Ascending aorta (tissue), 2 donors: ENCODE results near the gene COL17A1. TPM values are rescaled to one million over a fixed set of nuclear protein-coding genes. Genes with fewer than 3 reads are reported as not detected.

Source experiments
- DNase-seq, 2 donors: peaks; one replicate each; pipeline ENCODE4 v3.0.0-alpha.2; 2019; ENCODE audit warnings: low spot score in 2 of 2
- H3K27ac ChIP-seq, 2 donors: fragments of 200-600 bp; sonication (generic); one replicate each; pipeline ENCODE4 v1.5.1; 2016 to 2017; ENCODE audit warnings: mild to moderate bottlenecking in 1 of 2
- H3K27me3 ChIP-seq: fragments of 200-600 bp; sonication (generic); one replicate; pipeline ENCODE4 v1.5.1; 2017
- H3K36me3 ChIP-seq, 2 donors: fragments of 200-600 bp; sonication (generic); one replicate each; pipeline ENCODE4 v1.5.1; 2016
- H3K4me1 ChIP-seq, 2 donors: fragments of 200-600 bp; sonication (generic); one replicate each; pipeline ENCODE4 v1.5.1; 2016 to 2017; ENCODE audit warnings: mild to moderate bottlenecking in 1 of 2
- H3K4me3 ChIP-seq, 2 donors: fragments of 200-600 bp; sonication (generic); one replicate each; pipeline ENCODE4 v1.5.1; 2016 to 2017; ENCODE audit warnings: mild to moderate bottlenecking in 1 of 2
- H3K9me3 ChIP-seq, 2 donors: fragments of 200-600 bp; sonication (generic); one replicate each; pipeline ENCODE4 v1.5.1; 2016
- CTCF ChIP-seq, 3 experiments: fragments of 200-600 bp in 2 of 3; fragments of 450-650 bp in 1 of 3; sonication (generic) in 2 of 3; IDR thresholded peaks; one replicate each; pipeline ENCODE4 v1.5.1; 2016 to 2019; ENCODE audit warnings: antibody characterized with exemption in 3 of 3, mild to moderate bottlenecking in 1 of 3, moderate library complexity in 1 of 3
- intact Hi-C: fragments of 100-400 bp; cut with DNase I; formaldehyde crosslinking; loops from one replicate; pipeline ENCODE4 v1.15.1; 2023
- total RNA-seq: library from RNA; depleted of rRNA; stranded (reverse); fragments of >200 nt; gene quantifications from one replicate; pipeline ENCODE4 v1.1.0, GENCODE V29; 2016

COL17A1 gene
- total RNA-seq, 1 donor from 2014 or later: 0.64 TPM

- Histone ChIP-seq H3K4me3 (no peak overlapping the region), H3K4me1 (no peaks in the 10 kb centered on the region), H3K27me3 (no peaks in the 10 kb centered on the region), H3K9me3 (no peaks in the 10 kb centered on the region), H3K36me3 (peaks cover 3 to 10% of the 10 kb centered on the region in 2 donors), H3K27ac (no peak overlapping the region)
- intact Hi-C loops: no loop called here
- TF ChIP-seq CTCF (IDR thresholded peaks at IDR 0.05): no peak
- DNase-seq: no peak
These were observed 51.7 kb downstream of the COL17A1 start for GRCh38 chr10:104033966-104034365.

- H3K4me3 ChIP-seq: no peak overlapping the region
- no peaks in the 10 kb centered on the region for H3K4me1 ChIP-seq
- no peak for DNase-seq
- H3K36me3 ChIP-seq: peaks cover 3 to 10% of the 10 kb centered on the region in 2 donors
- intact Hi-C loops: no loop called here
- no peaks in the 10 kb centered on the region for H3K9me3 ChIP-seq
- no peaks in the 10 kb centered on the region for H3K27me3 ChIP-seq
- TF ChIP-seq CTCF (IDR thresholded peaks at IDR 0.05): no peak
- H3K27ac ChIP-seq: no peak overlapping the region
These were observed 52.2 kb downstream of the COL17A1 start for GRCh38 chr10:104033401-104033930.

- no peak for DNase-seq
These were observed 53.4 kb downstream of the COL17A1 start for GRCh38 chr10:104032144-104032775.

GRCh38 chr10:104031631-104032030, 54.0 kb downstream of the COL17A1 start:
- peaks cover 3 to 22% of the 10 kb centered on the region in 2 donors for H3K36me3 ChIP-seq
- intact Hi-C loops: no loop called here
- H3K4me1 ChIP-seq: no peaks in the 10 kb centered on the region
- no peak overlapping the region for H3K4me3 ChIP-seq
- H3K27me3 ChIP-seq: no peaks in the 10 kb centered on the region
- no peak overlapping the region for H3K27ac ChIP-seq
- TF ChIP-seq CTCF (IDR thresholded peaks at IDR 0.05): no peak
- no peaks in the 10 kb centered on the region for H3K9me3 ChIP-seq
- no peak for DNase-seq

More at GRCh38 chr10:104032144-104032775, 53.4 kb downstream of the COL17A1 start:
- Histone ChIP-seq H3K4me3 (no peak overlapping the region), H3K9me3 (no peaks in the 10 kb centered on the region), H3K36me3 (peaks cover 3 to 17% of the 10 kb centered on the region in 2 donors), H3K27me3 (no peaks in the 10 kb centered on the region), H3K4me1 (no peaks in the 10 kb centered on the region), H3K27ac (no peak overlapping the region)
- intact Hi-C loops: no loop called here
- no peak for TF ChIP-seq CTCF (IDR thresholded peaks at IDR 0.05)

- no peaks in the 10 kb centered on the region for H3K9me3 ChIP-seq
- no peaks in the 10 kb centered on the region for H3K4me1 ChIP-seq
- intact Hi-C loops: no loop called here
- no peak for DNase-seq
- H3K27ac ChIP-seq: no peak overlapping the region
- H3K27me3 ChIP-seq: no peaks in the 10 kb centered on the region
- TF ChIP-seq CTCF (IDR thresholded peaks at IDR 0.05): no peak
- no peak overlapping the region for H3K4me3 ChIP-seq
- peaks cover 14 to 43% of the 10 kb centered on the region in 2 donors for H3K36me3 ChIP-seq
These were observed 56.2 kb downstream of the COL17A1 start for GRCh38 chr10:104029521-104029860.
